TTC549 (cell line): ENCODE data around the gene ARHGAP15.

Experiments used
- FAIRE-seq: peaks from 2 replicates; lab custom pipeline; 2012; peaks lifted over from hg19 to GRCh38; lab: Jason Lieb, UNC

The ARHGAP15 gene

DNA sequence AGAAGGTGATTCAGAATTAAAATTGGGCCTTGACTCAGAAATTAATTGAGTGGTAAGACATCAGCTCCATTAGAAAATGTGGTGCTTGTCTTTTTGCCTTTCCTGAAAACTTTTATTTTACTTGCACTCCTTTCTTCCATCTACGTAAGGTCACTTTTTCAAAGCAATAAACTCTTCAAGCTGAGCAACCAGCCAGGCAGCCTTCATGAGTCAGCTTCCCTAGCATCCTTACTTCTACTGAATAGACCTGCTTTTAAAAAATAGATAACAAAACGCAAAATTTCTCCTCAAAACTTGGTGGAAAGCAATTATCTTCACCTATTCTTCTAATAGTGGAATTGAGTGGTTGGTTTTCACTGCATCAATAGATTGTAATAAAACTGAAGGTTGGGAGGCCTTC lies 504.2 kb downstream of the ARHGAP15 start:
- FAIRE-seq = no peak

DNA sequence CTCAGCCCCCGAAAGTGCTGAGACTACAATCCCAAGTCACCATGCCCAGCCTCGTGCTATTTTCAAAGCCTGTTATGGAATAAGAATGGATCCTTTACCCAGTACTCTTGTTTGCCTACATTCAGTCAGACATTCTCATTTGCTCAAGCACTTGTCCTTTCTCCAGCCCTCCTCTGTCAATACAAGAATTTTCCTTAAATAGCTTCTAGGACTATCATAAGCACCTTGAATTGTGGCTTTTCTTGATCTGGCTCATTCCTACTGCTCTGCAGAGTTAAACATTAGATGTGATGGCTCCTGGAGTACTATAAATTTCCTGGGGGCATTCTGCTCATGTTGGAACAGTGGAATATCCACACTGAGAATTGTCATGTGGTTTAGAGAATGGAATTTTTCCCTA lies 506.1 kb downstream of the ARHGAP15 start:
- FAIRE-seq = no peak

DNA sequence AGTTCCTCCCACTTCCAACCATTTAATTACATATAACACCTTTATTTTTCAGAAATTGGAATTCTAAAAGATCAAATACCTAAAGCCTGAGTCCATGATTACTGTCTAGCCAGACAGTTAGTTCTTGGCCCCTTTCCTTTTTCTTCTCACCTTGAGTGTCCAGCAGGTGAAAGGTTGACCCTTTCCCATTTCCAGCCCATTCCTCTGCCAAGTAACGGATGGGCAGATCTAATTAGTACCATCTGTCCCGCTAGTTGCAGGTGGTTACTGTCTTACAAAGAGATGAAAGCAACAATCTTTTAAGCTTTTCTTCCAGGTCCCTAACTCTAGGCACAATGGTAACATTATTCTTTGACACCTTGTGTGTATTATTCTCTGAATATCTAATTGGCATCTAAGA lies 506.7 kb downstream of the ARHGAP15 start:
- no peak for FAIRE-seq

DNA sequence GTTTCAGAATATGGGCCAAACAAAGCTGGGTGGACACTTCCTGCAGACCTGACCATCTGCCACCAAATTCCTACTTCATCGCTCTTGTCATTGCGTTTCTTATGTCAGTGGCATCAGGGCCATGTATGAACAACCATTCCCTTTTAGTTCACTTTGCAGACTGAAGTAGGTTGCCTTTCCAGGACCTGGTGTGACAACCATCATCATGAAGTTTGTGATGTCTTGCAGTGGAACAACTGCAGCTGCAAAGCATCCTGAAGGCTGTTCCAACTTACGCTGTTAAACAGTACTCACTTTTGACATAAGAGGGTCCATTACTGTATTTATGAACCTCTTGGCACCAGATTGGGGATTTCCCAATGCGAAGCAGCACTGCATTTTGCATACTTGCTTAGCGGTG lies 511.6 kb downstream of the ARHGAP15 start:
- no peak for FAIRE-seq

GRCh38 chr2:143645921-143646645 lies 516.9 kb downstream of the ARHGAP15 start:
- no peak for FAIRE-seq

DNA sequence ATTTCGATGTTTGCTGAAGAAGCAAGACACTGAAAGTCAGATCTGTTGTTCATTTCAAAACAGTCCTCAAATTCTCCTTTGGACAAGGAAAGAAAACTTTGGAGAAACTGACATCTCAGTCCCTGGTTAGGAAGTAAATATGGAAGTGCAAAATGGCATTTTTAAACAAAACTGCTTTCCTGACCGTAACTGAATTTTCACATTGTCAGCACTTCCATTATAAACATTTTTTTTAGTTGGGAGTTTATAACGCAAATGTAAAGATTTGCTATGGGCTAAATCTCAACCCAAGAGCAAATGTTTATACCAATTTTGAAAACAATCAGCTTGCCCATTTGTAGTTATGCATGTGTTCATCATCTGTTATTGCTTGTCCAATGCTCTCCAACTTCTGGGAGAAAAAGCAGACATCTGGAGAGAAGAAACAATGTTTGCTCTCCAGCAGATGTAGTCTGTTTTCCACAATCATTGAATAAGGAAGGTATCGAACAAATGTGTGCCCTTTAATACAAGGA lies 520.1 kb downstream of the ARHGAP15 start:
- no peak for FAIRE-seq

DNA sequence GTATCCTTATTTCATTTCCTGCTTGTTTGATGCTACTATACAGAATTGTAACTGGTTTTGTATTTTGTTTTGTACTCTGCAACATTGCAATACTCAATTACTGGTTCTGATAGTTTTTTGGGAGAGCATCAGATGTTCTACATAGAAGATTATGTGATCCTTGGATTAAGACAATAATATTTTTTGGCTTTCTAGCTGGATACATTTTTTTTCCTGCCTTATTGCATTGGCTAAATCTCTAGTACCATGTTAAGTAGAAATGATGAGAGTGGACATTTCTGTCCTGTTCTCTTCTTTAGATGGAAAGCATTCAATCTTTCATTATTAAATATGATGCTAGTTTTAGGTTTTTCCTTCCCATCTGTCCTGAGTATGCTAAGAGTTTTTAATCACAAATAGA lies 523.5 kb downstream of the ARHGAP15 start:
- FAIRE-seq = peak; percentile 5

DNA sequence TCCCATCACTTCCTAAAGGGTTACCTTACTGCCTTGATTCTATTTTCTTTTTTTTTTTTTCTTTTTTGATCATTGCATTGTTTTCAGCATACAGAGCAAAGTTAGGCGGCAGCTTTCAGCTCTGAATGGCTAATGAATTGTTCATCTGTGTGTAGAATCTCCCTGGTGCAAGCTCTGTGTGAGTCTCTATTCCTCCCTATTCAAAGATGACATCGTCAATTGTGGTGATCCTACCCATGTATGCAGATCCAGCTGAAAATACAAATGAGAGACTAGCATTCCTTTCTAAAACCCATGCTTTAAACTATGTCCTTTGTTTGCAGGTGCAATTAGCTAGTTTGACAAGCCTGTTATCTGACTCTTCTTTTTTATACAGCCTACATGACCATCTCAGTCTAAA lies 539.0 kb downstream of the ARHGAP15 start:
- no peak for FAIRE-seq

GRCh38 chr2:143674051-143674450 lies 544.8 kb downstream of the ARHGAP15 start:
- FAIRE-seq = no peak

DNA sequence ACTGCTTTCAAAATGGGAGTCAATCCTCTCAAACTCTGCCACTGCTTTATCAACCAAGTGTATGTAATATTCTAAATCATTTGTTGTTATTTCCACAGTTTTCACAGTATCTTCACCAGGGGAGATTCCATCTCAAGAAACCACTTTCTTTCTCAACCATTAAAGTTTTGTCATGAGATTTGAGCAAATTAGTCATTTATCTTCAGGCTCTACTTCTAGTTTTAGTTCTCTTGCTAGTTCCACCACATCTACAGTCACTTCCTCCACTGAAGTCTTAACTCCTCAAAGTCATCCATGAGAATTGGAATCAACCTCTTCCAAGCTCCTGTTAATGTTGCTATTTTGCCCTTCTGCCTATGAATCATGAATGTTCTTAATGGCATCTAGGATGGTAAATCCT lies 545.8 kb downstream of the ARHGAP15 start:
- FAIRE-seq = no peak

DNA sequence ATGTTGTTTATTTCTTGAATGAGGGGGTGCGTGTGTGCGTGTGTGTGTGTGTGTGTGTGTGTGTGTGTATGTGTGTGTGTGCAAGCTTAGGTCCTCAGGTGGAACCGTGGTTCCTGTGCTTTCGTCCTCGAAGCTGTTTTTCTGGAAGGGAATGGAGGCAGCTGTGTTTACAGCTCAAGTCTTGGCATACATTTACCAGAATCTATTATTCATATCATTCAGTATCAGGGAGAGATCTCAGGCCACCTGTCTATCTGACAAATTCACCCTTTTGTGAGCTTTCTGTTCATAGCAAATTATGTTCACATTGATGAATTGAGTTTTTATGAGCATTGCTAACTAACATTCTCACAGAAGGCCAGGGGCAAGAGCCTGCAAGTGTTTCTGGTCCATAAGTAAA lies 550.4 kb downstream of the ARHGAP15 start:
- FAIRE-seq = no peak

DNA sequence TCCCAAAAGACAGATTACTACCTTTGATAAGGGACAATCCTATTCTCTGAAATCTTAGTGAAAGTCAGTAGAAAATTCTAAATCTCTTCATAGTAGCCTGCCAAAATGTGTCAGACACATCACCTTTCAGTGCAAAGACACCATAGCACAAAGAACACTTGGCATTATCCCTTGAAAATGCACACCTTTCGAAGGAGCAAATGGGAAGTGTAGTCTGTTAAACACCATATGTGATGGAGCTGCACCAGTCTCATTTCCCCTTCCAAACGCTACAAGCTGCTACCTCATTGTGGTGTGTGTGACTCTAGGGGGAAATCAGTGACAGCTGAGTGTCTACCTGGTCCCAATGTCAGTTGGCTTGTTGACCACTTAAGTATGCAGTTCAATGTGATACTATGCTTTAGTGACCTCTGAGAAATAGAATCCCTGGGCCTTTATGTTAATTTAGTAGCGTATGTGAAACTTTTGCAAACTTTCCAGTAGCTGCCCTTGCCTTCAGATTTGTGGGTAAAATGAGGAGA lies 551.7 kb downstream of the ARHGAP15 start:
- FAIRE-seq = no peak

DNA sequence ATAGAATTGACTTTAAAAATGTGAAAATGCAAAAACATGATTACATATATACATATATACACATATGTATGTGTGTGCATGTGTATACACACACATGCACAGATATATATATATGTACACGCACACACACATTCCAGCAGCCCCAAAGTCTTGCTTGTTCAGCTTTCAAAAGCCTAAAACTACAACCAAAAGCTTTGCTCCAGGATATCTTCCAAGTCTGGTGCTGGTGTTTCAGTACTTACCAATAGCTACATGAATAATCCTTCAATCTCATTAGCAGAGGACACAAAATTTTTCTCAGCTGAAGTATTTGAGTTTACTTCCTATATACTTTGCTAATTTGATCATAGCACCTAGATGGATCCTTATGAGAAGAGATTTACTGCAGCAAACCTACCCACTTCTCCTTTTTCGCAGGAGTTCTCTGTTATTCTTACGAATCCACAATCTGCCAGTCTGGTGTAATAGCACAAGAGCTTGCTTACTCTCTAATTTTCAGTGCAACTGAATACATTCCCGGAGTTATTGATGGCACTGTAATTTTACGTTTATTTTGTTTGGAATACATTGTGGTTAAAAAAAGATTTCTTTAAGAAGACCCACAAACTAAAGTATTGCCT lies 553.3 kb downstream of the ARHGAP15 start:
- FAIRE-seq = no peak

- FAIRE-seq = no peak
Observed at GRCh38 chr2:143683977-143684376, 554.8 kb downstream of the ARHGAP15 start.

DNA sequence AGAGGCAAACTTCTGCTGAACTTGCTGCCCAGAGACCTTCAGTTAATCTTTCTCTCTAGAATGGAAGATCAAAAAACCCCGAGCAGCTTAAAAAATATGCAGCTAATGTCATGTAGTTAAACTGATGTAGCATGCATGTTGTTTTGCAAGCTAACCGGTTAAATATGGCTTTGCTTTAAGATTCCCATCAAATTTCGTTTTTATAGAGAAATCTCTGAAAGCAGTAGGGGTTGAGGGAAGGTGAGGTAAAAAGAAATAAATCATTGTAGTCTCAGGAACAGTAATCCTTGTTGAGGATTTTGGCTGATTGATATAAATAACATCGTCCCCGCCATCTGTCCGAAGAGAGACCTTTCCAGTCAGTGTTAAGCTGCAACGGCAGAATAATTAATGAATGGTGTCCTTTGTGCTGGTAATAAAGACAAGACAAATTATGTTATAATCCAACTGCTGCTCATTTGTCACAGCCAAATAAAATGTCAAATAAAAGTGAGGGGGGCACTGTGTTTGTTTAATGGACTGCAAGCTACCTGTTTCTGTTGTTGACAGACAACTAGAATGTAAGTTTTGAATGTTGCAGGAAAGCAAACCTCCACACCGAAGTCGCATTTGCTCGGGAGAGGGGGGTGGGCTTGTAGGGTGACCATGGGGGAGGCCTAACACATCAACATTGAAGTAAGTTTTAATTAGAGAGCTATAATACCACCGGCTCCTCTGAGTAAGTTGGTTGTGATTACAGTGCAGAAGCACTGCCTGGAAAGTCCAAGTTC lies 555.5 kb downstream of the ARHGAP15 start:
- FAIRE-seq = peak; percentile 78

DNA sequence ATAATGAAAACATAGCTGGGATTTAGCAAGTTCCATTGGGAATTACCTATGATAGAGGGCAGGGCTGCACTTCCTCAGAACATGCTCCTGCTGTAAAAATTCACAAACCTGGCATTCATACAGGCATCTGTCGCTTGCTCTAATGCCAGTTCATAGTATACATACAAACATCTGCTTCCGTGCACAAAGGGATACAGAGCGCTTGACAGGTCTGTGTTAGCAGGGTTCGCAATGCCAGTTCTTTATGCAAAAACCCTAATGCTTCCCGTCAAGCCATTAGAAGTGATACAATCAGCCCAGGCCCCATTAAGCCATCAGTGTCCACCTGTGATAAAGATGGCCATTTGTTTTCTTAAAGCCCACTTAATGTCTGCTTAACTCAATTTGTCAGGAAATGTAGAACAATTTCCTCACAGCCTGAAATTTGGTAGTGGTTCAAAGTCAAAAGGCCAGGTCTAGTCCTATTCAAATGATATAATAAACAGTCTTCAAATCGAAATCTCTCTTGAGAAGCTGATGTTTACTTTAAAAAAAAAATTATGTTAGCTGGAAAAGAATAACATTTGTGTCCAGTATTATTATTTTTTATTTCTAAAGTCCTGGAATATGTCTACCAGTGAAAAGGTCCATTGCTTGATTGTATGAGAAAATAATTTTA lies 556.3 kb downstream of the ARHGAP15 start:
- no peak for FAIRE-seq

- peak; percentile 71 for FAIRE-seq
Observed at GRCh38 chr2:143686585-143687164, 557.5 kb downstream of the ARHGAP15 start.

GRCh38 chr2:143688248-143688647 lies 559.0 kb downstream of the ARHGAP15 start:
- no peak for FAIRE-seq

GRCh38 chr2:143688815-143689214 lies 559.6 kb downstream of the ARHGAP15 start:
- FAIRE-seq = peak; percentile 41

GRCh38 chr2:143689541-143689940 lies 560.3 kb downstream of the ARHGAP15 start:
- FAIRE-seq = no peak

GRCh38 chr2:143690235-143690634 lies 561.0 kb downstream of the ARHGAP15 start:
- no peak for FAIRE-seq

GRCh38 chr2:143691121-143691520 lies 561.9 kb downstream of the ARHGAP15 start:
- no peak for FAIRE-seq
